Fibroblast of peridontal ligament (primary cell): ENCODE measurements around the gene RPE65.
"Not testable (repeated sequence)": the region's sequence is repeated elsewhere in the genome, so short reads cannot be mapped to it uniquely, and the experiment has no call there.

ENCODE experiments used
- DNase-seq: peaks from one replicate; pipeline ENCODE4 v3.0.0-alpha.2; 2010; ENCODE audit errors: extremely low read depth

Gene RPE65

DNA sequence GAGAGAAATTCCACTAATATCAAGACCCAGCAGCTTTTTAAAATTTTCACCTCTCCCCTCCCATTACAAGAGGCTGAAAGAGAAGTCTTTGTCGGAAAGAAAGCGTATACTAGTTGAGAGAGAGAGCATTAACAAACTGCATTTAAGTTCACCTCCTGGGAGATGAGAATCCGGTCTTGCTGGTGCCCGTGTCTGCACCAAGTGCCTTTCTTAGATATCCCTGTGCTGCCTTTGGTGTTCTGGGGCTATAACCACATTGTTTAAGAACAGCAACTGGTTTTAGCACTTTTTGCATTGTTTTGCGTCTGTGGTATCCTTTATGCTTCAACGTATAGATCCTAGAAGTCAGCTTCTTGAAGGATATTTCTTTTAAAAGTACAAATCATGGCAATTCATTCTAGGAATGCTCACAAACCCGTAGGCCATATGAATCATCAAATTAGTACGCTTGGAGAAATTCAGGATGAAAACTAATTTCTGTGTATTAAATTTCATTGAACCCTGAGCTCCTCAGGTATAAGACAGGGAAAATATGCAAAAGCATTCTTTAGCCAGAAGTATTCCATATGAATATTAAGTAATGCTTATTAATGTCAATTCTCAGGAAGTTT lies 3.4 kb upstream of the RPE65 start:
- DNase-seq: peak; percentile 17

DNA sequence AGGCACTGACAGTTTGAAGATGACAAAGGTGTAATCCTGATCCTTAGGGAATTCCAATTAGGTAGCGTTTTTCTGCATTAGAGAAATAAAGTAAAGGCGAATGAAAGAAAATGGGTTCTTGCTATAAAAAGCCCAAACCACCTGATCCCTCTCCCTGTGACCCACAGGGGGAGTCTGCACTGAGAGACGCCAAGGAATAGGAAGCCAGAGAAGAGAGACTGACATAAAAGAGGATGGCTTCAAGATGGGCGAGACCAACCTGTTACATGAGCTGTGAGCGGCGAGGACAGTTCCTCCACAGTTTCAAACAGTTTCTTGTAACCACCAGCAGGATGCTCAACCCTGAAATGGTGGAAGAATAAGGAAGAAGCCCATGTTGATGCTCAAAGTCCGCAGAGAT lies 1.4 kb downstream of the RPE65 start:
- no peak for DNase-seq

DNA sequence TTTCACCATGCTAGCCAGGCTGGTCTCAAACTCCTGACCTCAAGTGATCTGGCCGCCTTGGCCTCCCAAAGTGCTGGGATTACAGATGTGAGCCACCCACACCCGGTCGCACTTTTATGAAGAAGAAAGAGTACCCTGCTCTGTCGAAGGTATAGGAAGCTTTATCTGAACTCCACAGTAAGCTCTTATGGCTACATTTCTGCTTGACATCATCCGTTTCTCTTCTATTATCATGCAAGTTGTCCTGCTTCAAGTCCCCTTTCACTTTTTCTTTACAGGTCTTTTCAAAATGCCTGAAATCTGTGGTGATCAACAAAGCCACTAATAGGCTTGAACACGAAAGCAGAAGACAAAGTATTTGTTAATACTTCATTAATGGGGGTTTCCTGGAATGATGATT lies 4.0 kb downstream of the RPE65 start:
- no peak for DNase-seq

DNA sequence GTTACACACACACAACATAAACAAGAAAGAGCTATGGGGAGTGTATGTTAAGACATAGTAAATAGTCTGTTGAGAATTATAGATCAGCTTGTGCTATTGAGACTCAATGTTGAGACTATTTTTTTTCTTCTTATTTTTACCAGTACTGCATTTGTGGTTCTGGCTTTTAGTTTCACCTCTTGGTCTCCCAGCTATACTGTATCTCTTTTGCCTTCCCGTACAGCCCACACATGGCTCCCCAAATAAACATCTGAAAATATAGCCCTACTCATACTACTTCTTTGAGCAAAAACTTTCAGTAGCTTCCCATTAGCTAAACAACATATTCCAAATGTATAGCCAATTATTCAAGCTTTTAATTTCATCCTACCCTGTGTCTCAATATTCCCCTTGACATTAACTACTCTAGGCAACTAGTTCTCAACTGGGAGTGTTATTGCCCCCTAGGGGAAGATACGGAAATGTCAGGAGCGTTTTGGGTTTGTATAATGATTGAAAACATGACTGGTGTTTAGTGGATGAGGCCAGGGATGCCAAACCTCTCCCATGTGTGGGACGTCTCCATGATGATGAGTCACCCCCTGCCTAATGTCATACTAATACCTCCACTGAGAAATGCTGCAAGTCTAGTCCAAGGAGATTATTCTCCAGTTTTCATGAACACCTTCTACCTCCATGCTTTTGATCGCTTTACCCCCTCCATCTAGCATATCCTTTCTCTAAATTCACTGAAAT lies 6.8 kb downstream of the RPE65 start:
- peak; percentile 84 for DNase-seq

DNA sequence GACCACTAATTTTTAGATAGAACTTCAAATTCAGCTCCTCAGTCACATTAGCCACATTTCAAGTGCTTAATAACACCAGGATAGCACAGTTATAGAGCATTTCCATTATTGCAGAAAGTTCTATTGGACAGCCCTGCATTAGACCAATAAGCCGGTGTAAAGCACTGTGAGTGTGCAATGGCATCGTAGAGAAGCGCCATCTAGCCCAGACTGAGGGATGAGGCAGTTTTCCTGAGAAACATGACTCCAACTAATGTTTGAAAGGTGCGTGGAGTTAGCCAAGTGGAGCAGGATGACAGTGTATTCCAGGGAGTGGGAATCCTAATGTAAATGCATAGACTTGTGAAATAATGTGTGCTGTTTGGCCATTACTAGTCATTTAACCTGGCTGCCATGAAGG lies 7.7 kb downstream of the RPE65 start:
- no peak for DNase-seq

DNA sequence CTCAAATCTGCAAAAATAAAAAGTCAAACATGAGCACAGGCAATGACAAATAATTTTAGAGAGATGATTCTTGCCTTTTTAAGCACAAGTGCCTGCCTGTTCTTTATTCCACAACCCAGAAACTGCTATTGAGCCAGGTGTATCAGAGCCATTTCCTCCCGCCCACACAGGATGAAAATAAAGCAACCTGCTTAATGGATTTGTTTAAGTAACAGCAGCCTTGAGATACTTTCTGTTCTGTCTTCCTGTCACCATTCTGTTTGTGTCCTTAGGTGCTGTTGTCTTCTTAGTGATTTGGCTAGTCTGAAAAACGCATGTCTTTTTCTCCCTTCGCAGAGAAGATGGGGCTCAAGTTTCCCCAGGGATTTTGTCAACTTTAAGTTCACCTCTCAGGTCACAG lies 11.4 kb downstream of the RPE65 start:
- no peak for DNase-seq

DNA sequence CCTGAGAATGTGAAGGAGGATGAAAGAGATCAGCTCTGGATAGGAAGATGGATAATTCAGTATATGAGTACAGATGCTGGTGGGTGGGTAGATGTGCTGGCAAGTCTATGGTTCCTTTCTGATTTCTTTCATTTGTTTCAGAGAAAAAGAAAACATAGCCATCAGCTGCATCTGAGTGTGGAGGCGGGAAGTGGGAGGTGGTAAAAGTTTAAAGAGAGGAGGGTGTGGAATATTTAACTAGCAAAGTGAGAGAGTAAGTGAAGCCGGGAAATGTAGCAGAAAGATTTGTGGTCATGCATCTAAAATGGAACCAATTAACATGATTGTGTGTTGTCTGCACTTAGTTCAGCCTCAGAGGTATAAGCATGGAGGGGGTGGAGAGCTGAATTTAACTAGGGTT lies 16.4 kb downstream of the RPE65 start:
- no peak for DNase-seq

DNA sequence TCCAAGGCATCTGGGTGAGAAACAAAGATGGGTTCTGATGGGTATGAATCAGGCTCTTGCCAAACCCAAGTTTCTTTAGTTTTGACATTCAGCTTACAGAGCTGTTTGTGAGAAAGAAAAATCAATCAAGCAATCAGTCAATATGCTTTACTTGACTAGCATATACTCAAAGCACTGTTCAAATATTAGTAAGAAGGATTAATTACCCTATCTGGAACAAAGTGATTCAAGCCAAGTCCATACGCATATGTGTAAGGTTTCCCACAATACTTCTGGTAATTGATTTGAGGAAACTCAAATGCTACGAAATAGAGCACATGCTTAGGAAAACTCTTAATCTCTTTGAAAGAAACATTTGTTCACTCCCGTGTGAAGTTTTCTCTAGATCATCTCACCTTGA lies 18.7 kb downstream of the RPE65 start:
- no peak for DNase-seq

DNA sequence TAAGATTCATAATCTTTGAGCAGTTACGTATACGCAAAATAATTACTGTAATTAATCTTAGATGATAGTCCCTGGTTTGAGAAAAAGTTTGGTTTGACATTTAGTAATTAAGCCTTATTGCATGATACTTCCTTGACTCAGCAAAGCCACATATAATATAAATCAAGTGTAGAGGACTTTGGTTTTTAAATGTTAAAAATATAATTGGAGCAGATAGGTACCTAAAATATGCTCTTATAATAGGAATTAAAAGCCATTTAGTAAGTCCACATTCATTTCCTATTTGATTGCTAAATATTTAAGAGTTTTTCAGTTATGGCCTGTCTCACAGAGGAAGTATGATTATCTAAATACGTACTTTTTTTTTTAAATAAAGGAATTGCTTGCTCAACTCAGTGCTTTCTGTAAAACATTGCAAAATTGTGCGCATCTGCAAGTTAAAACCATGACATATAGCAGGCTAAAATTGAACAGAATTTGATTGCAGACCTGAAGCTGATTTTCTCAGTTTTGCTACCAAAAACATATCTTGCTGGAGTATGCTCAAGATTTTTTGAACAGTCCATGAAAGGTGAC lies 20.4 kb downstream of the RPE65 start:
- DNase-seq: no peak

DNA sequence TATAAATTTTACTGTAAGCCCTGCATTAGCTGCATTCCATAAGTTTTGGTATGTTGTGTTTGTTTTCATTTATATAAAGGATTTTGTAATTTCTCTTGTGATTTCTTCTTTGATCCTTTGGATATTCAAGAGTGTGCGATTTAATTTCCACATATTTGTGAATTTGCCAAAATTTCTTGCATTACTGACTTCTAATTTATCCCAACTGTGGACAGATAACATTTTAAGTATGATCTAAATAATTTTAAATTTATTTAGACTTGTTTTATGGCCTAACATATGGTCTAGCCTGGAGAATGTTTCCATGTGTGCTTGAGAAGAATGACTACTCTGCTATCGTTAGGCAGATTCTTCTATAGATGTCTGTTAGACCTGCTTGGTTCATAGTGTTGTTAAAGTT lies 23.2 kb downstream of the RPE65 start:
- DNase-seq: peak; percentile 46

DNA sequence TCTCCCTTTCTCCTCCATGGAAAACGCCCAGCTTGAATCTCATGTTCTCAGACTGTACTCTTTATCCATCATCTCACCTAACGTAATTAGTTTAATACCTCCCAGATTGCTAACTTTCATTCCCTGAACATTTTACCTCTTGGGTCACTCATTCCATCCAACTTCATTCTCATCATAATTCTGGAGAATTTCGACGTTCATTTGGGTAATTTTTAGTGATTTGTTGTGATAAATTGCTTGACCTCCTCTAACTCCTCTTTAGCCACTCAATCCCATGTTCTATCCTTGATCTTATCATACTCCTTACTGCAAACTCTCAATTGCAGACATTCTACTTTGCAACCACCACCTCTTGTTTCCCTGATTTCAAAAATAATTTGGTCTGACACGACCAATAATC lies 28.4 kb downstream of the RPE65 start:
- no peak for DNase-seq

DNA sequence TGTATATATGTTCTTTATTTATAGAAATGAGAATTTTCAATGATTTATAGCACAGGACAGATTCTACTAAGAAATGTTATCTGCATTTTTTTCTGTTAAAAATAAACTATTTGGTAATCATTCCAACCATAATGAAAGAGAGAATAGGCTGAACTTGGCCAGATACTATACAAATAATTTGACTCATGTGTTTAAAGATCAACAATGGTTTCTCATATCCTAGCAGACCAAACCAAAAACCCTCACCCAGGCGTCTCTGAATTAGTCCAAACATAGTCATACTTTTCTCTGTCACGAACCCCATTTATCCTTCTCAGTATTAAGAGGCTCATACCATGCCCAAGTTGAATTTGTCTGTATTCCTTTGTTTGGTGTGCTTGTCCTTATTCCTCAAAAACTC lies 40.3 kb downstream of the RPE65 start:
- peak; percentile 93 for DNase-seq

DNA sequence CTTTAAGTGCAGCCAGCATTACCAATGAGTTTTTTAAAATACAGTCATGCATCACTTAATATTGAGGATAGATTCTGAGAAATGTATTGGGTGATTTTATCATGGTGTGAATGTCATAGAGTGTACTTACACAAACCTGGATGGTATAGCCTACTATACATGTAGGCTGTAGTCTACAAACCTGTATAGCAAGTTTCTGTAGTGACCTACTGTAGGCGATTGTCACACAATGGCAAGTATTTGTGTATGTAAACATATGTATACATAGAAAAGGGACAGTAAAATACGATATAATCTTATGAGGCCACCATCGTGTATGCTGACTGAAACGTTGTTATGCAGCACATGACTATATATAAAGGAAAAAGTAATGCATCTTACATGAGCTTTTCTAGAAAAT lies 48.2 kb downstream of the RPE65 start:
- DNase-seq: no peak

DNA sequence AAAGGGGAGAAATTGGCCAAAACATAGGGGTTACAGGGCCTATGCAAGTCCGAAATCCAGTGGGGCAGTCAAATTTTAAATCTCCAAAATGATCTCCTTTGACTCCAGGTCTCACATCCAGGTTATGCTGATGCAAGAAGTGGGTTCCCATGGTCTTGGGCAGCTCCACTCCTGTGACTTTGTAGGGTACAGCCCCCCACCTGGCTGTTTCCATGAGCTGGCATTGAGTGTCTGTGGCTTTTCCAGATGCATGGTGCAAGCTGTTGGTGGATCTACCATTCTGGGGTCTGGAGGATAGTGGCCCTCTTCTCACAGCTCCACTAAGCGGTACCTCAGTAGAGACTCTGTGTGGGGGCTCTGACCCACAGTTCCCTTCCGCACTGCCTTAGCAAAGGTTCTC lies 54.2 kb downstream of the RPE65 start:
- DNase-seq: not testable (repeated sequence)

DNA sequence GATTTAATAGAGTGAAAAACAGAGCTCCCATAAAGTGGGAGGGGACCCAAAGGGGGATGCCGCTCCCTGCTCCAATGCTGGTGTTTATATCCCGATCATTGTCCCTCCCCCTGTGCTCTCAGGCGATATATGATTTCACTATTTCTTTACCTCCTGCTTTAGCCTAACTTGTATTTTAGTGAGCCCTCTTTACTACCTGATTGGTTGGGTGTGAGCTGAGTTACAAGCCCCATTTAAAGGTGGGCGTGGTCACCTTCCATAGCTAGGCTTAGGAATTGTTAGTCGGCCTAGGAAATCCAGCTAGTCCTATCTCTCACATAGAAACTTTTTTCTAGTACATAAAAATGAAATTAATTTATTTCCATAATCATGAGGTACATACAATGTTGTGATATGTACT lies 57.3 kb downstream of the RPE65 start:
- not testable (repeated sequence) for DNase-seq

DNA sequence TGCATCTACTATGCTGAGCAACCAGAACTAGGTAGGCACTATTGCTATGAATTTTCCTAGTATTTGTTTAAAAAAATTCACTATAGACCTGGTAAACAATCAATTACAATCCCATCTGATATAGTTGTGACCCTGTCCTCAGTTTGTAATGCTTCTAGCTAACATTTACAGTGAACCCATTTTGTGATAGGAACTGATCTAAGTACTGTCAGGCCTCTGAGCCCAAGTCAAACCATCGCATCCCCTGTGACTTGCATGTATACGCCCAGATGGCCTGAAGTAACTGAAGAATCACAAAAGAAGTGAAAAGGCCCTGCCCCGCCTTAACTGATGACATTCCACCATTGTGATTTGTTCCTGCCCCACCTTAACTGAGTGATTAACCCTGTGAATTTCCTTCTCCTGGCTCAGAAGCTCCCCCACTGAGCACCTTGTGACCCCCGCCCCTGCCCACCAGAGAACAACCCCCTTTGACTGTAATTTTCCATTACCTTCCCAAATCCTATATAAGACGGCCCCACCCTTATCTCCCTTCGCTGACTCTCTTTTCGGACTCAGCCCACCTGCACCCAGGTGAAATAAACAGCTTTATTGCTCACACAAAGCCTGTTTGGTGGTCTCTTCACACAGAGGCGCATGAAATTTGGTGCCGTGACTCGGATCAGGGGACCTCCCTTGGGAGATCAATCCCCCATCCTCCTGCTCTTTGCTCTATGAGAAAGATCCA lies 63.8 kb downstream of the RPE65 start:
- not testable (repeated sequence) for DNase-seq

DNA sequence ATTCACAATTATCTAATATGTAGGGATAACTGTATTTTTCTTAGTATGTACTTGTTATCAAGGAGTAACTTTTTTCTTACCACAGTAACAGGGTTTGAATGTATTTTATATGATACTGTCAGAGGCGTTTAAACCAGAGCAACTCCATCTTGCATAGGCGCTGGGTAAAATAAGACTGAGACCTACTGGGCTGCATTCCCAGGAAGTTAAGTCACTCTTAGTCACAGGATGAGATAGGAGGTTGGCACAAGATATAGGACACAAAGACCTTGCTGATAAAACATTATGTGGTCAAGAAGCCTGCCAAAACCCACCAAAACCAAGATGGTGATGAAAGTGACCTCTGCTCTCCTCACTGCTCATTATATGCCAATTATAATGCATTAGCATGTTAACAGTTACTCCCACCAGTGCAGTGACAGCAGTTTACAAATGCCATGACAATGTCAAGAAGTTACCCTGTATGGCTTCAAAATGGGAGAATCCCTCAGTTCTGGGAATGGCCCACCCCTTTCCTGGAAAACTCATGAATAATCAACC lies 64.8 kb downstream of the RPE65 start:
- DNase-seq: peak; percentile 88

DNA sequence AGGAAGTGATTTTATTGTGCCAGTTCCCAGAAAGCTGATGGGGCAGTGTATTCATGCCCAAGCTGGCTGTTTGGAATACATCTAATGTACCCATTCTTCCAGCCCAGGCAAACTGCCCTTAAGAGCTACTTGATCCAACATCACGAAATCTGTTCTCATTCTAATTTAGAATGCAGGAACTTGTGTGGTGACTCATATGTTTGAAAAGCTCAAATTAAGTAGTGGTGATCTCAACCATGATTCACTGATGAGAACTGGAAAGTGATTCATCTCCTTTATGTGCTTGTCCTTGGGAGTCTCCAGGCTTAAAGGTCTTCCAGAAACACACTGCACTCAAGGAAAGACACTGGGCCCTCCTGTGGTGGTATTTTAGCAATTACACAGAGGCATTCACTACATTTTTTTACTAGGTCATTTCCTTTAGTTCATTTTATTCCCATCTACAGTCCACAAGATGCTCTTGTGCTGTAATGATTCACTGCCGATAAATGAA lies 65.4 kb downstream of the RPE65 start:
- DNase-seq: peak; percentile 100

DNA sequence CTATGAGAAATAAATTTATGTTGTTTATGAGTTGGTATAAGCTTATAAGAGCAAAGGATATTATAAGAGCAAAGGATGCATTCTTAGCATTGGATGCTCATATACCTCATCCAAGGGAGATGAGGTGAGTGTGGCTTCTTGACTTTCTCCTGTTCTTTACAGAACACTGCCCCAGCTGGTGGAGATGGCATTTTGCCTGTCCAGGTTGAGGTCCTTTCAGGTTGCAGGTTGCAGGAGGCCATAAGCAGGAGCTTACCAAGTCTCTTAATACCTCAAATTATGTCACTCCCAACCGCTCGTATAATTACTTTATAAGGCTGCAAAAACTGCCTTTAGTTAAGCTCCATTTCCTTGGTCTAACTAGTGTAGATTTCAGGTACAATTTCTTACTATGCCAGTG lies 66.7 kb downstream of the RPE65 start:
- no peak for DNase-seq

DNA sequence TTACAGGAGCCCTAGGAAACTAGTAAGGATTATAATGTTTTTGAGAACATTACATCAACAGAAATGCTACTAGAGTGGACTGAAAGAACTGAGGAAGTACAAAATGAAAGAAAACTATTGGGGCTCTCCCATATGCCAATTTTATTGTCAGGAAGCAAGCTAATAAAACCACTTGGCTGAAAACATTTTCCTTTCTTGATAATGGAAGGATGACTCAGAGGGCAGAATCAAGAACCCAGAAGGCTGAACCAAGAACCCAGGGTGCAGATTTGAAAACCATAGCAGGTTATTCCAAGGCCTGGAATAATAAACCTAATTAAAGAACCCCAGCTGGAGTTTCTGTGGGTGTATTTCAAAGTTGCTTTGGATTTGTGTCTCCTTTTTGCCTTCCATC lies 70.7 kb downstream of the RPE65 start:
- no peak for DNase-seq
